GM20000 (cell line): Measurements from ENCODE around the gene ING1.
A peak's percentile ranks its signal among the peaks of the same experiment; 100 is the strongest.

Experiments
- DNase-seq: peaks from one replicate; pipeline ENCODE4 v3.0.0; 2012; ENCODE audit warnings: low spot score
- TF ChIP-seq, protein P1 (sequence below): IDR thresholded peaks from 2 replicates; pipeline ENCODE4 v1.5.1; 2012; ENCODE audit warnings: mild to moderate bottlenecking, control low read depth; ENCODE audit errors: extremely low read depth, missing control alignments

Gene ING1

DNA sequence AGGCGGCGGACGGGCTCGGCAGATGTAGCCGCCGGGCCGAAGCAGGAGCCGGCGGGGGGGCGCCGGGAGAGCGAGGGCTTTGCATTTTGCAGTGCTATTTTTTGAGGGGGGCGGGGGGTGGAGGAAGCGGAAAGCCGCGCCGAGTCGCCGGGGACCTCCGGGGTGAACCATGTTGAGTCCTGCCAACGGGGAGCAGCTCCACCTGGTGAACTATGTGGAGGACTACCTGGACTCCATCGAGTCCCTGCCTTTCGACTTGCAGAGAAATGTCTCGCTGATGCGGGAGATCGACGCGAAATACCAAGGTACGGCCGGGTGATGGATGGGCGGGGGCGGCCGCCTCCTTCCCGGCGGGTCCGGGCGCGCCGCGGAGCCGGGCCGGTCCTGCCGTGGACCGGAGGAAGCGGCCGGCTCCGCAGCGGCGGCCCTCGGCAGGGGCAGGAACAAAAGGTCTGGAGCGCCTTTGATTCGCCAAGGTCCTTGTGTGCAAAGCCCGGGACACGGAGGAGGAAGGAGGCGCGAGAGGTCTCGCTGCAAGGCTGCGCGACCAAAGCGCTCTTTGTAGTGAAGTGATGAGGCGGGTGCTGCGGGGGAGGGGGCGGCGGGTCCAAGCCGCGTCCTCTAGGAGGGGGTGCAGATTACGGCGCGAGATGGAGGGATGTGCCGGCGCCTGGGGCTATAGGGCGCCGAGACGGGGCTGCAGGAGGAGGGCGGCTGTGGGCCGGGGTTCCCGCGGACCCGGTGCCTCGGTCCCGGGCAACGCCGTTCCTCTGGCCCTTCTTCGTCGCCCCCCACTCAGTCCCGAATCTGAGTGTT, 689 bp downstream of the ING1 start:
- peak; percentile 70 for DNase-seq
- TF ChIP-seq, protein P1, sequence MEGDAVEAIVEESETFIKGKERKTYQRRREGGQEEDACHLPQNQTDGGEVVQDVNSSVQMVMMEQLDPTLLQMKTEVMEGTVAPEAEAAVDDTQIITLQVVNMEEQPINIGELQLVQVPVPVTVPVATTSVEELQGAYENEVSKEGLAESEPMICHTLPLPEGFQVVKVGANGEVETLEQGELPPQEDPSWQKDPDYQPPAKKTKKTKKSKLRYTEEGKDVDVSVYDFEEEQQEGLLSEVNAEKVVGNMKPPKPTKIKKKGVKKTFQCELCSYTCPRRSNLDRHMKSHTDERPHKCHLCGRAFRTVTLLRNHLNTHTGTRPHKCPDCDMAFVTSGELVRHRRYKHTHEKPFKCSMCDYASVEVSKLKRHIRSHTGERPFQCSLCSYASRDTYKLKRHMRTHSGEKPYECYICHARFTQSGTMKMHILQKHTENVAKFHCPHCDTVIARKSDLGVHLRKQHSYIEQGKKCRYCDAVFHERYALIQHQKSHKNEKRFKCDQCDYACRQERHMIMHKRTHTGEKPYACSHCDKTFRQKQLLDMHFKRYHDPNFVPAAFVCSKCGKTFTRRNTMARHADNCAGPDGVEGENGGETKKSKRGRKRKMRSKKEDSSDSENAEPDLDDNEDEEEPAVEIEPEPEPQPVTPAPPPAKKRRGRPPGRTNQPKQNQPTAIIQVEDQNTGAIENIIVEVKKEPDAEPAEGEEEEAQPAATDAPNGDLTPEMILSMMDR = no peak

DNA sequence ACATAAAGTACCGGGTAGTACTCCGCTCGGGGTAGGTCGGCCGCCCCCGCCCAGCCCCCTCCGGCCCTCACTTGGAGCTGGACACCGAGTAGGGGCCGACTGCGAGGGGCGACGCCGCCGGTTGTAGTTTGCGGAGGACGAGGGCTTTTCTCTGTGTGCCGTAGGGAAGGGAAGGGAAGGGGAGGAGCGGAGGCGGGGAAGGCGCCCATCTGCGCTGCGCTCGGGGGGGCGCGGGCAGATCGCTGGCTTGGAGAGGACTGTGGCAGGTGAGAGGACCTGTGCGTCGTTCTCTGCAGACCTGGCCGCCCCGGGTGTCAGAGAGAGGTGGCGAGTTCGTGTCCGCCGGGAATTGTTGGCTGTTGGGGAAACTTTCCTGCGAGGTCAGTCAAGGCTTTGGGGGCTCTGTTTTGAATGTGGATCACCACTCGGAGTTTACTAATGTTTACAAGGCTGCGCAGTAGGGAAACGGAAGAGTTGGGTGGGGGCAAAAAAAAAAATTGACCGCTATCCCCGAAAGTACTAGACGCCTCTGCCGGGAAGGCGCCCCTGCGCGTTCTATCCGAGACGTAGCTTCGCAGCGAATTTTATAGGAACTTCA, 1.4 kb downstream of the ING1 start:
- TF ChIP-seq, protein P1 = no peak
- DNase-seq = no peak

DNA sequence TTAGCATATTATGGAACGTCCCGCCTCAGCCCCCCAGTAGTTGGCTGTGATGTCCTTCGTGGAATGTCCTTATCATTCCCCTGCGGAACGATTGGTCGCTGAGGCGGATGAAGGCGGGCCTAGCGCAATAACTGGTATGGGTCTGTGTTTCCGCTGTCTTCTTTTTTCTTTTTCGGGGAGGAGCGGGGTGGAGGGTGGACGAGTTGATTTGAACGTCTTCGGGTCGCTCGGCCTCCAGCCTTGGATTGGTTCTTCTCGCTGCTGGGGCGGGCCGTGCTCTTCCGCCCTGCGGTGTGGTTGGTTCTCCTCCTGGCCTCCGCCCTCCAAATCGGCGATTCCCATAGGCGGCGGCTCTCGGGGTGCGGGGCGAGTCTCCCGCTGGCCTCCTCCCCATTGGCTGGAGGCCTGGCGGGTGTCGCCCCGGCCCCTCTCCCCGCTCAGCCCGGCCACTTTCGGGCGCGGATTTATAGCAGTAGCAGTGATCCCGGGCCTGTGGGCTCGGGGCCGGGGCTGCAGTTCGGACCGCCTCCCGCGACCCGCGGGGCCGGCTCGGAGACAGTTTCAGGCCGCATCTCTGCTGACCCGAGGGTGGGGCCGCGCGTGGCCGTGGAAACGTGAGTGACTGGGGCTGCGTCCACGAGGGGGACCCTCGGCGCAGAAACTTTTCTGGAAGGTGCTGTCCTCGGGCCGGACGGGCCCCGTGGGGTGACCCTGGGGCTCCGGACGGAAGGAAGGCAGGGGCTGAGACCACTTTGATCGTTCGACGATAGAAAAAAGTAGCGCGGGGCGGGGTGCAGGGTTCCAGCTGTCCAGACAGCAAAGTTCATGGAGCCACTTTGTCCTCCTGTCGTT, 2.1 kb downstream of the ING1 start:
- TF ChIP-seq, protein P1 = no peak
- DNase-seq = peak; percentile 98

DNA sequence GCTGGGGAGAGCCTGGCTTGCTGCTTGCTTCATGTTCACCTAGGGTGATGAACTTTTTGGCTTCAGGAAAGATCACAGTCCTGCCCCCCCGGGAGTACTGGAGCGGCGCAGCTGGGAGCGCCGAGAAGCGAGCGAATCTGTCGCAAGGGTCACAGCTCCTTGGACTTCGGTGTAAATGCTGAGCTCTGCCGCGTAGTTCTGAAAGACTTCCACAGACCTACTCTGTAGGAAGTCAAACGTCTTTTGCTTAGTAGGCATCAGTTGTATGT, 2.7 kb downstream of the ING1 start:
- TF ChIP-seq, protein P1 = no peak
- DNase-seq = no peak

DNA sequence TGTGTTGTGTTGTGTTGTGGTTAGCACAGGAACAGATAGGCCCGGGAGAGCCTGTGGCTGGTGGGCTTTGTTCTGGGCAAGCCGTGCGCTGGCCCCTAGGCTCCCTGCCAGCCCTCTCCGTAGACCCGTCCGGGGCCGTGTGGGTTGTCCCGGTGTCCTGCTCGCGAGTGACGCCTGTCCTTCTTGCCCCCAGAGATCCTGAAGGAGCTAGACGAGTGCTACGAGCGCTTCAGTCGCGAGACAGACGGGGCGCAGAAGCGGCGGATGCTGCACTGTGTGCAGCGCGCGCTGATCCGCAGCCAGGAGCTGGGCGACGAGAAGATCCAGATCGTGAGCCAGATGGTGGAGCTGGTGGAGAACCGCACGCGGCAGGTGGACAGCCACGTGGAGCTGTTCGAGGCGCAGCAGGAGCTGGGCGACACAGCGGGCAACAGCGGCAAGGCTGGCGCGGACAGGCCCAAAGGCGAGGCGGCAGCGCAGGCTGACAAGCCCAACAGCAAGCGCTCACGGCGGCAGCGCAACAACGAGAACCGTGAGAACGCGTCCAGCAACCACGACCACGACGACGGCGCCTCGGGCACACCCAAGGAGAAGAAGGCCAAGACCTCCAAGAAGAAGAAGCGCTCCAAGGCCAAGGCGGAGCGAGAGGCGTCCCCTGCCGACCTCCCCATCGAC, 5.7 kb downstream of the ING1 start:
- no peak for DNase-seq
- TF ChIP-seq, protein P1 = no peak

DNA sequence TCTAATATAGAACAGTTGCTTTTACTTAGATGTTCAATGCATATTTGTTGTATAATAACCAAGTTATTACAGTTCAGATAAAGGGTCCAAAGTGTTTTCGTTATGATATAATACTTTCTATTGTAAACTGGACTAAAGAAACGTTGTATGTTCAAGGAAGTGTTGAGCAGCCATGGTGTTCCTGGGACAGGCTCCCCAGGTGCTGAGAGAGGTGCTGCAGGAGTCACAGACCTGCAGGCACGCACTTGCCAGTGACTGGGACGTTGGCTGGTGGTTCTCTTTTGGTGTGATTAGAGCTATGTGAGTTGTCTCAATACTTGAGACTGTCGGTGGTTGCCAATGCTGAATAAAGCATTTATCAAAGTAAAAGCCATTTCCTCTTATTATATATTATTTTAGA, 9.5 kb downstream of the ING1 start:
- no peak for DNase-seq
- TF ChIP-seq, protein P1 = no peak
